Measurements from ENCODE around the gene CRYGC.
A peak's percentile ranks its signal among the peaks of the same experiment; 100 is the strongest.

CRYGC gene, protein sequence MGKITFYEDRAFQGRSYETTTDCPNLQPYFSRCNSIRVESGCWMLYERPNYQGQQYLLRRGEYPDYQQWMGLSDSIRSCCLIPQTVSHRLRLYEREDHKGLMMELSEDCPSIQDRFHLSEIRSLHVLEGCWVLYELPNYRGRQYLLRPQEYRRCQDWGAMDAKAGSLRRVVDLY

DNA sequence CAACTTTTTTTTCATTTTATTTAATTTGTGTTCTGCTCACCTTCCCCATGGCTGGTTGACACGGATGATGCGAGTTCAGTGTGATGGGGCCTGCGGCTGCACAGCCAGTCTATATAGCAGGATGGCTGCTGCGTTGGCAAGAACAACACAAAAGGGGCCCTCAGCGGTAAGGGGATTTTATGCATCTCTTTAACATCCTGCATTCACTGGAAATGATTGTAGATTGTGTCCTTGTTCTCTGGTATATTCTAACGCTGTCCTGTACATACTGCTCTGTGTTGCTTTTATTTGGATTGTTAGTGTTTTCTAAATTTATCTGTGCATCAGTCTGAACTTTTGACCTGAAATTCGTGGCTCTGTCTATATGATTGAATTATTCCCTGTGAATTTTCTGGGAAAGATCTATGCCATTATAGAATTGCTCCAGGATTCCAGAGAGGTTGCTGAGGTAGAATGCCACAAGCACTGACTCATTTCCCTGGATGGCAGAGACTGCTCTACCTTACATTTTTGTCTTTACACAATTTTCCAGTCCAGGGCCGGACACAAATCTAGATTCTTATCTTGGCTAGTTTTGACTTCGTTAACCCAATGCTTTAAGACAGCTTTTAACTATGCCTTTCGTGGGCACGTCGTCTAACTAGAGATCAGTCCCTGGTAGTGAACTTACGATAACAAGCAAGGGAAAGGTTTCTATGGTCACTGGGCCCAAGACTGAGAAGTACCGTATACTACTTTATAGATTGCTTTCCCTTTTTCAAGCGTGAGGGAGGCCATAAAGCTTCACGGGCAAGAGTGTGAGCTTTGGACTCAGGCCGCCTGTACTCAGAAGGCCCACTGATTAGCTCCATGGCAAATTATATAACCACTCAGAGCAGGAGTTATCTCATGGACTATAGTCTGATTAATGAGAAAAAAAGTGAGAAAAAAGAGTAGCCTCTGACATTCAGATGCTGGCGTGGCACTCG, at the start of gene CRYGC:
TSS of gene CRYGC (minus strand) at position 85 of the 968 bp plus-strand sequence. CDS start at position 49, 36 bp downstream.
- TF ChIP-seq, protein P1, sequence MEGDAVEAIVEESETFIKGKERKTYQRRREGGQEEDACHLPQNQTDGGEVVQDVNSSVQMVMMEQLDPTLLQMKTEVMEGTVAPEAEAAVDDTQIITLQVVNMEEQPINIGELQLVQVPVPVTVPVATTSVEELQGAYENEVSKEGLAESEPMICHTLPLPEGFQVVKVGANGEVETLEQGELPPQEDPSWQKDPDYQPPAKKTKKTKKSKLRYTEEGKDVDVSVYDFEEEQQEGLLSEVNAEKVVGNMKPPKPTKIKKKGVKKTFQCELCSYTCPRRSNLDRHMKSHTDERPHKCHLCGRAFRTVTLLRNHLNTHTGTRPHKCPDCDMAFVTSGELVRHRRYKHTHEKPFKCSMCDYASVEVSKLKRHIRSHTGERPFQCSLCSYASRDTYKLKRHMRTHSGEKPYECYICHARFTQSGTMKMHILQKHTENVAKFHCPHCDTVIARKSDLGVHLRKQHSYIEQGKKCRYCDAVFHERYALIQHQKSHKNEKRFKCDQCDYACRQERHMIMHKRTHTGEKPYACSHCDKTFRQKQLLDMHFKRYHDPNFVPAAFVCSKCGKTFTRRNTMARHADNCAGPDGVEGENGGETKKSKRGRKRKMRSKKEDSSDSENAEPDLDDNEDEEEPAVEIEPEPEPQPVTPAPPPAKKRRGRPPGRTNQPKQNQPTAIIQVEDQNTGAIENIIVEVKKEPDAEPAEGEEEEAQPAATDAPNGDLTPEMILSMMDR (conservative IDR thresholded peaks at IDR 0.05; ENCODE audit: low read depth, low read length) = no peak

DNA sequence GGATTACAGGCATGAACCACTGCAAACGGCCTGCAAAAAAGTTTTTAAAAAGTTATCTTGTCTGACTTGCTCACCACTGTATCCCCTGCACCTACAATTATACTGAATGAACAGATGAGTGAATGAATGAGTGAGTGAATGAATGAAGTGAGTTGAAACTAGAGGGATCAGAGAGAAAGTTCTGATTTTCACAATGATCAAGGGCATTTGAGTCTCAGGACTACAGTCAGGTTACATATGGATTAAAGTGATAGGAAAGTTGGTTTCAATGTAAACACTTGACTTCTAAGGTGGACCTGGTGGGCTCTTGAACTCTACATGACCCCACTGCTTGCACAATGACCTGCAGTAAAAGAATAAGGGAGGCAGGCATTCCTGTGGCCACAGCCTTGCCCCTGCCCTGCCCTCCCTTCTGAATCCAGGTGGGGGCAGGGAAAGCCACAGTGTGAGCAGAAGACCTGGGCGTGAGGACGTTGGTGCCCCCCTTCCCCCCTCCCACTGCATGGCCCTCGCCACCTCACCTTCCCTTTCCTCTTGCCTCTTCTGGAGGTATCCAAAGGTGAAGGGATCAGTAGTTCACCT, 49.5 kb upstream of the CRYGC start:
- no peak for DNase-seq (ENCODE audit: low read depth)
- TF ChIP-seq, protein P1 (conservative IDR thresholded peaks at IDR 0.05; ENCODE audit: low read depth, low read length) = no peak
- no peak overlapping the region for H3K4me3 ChIP-seq (ENCODE audit: low read length)

More for the DNA sequence above, at the start of gene CRYGC:
- no peak within 1 kb of the TSS for H3K4me3 ChIP-seq (ENCODE audit: low read length)
- DNase-seq (ENCODE audit: low read depth) = peak; percentile 47

DNA sequence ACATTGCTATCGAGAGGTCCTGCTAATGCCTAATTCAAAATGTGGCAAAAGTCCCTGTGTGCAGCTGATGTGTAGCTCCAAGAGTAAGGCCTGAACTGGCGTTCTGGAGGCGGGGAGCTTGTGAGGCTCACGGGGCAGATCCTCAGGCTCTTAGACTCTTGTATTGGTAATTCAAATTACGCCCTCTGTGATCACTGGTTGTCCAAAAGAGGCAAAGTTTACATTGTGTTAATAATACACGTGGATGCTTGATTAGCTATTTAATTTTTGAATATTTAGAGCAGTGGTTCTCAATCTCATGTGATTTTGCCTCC, 46.2 kb upstream of the CRYGC start:
- H3K4me3 ChIP-seq (ENCODE audit: low read length) = peak overlapping the region; percentile 12
- TF ChIP-seq, protein P1 (conservative IDR thresholded peaks at IDR 0.05; ENCODE audit: low read depth, low read length) = no peak

DNA sequence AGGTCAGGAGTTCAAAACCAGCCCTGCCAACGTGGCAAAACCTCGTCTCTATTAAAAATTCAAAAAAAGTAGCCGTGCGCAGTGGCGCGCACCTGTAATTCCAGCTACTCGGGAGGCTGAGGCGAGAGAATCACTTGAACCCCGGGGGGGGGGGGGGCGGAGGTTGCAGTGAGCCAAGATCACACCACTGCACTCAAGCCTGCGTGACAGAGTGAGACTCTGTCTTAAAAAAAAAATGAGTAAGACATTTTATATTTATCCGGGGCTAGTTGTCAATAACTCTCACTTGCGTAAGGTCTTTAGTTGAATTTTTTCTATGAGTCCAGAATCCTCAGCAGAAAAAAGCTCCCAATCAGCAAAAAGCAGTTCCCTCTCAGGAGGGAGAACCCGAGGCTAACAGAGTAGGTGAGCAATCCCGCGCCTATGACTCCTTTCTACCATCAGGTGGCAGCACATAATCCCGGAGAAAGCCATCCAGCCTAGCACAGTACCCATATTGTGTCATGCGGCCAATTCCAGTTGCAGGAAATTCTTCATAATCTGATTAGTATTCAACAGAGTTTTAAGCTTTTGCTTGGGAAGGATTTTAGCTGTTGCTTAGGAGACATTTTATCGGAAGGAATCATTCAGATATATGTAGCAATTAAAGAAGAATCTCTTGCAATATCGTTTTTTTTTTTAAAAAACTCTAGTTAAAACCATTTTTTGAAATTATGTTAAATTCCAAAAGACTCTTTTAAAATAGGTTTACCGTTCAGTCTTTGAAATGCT, 45.6 kb upstream of the CRYGC start:
- H3K4me3 ChIP-seq (ENCODE audit: low read length) = peak overlapping the region; percentile 12
- TF ChIP-seq, protein P1 (conservative IDR thresholded peaks at IDR 0.05; ENCODE audit: low read depth, low read length) = peak; percentile 96
- DNase-seq (ENCODE audit: low read depth) = peak; percentile 82

More for the DNA sequence above, 46.2 kb upstream of the CRYGC start:
- no peak for DNase-seq (ENCODE audit: low read depth)

DNA sequence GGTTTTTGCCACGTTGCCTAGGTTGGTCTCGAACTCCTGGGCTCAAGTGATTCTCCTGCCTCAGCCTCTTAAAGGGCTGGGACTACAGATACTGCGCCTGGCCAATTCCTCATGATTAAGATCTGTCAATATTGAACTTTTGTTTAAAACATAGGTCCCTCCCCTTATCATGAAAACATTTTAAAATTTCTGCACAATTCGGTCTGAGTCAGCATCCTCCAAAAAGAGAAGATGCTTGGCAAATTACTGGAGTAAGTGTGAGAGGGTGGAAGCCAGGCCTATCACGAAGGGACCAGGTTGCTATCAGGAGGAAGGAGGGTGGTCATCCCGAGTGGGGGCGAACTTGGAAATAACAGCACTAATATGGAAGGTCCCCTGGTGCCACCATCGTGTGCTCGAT, 44.5 kb upstream of the CRYGC start:
- no peak for DNase-seq (ENCODE audit: low read depth)
- no peak overlapping the region for H3K4me3 ChIP-seq (ENCODE audit: low read length)
- TF ChIP-seq, protein P1 (conservative IDR thresholded peaks at IDR 0.05; ENCODE audit: low read depth, low read length) = no peak

DNA sequence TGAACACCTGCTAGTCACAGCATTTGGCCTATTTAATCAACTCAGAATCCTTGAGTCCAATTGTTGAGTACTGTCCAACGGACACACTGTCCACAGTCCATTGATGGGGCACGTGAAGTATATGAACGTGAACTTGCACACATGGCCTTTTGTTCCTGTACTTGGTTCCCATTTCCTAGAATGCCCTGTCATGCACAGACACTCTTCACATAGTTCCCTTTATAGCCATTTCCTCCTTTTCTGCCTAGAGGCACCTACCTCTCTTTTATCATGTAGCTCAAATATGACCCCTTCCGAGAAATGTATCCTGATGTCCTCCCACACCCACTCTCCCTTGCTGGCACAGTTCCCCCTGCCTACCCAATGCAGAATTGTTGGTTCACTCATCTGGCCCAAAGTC, 42.5 kb upstream of the CRYGC start:
- H3K4me3 ChIP-seq (ENCODE audit: low read length) = no peak overlapping the region
- TF ChIP-seq, protein P1 (conservative IDR thresholded peaks at IDR 0.05; ENCODE audit: low read depth, low read length) = no peak
- no peak for DNase-seq (ENCODE audit: low read depth)

Measured in retinal pigment epithelial cell (primary cell).